ENCODE data around the gene PPIL6. TPM values are rescaled to one million over a fixed set of nuclear protein-coding genes. Genes with fewer than 3 reads are reported as not detected.

PPIL6 gene
- total RNA-seq, 2 experiments from 2014 or later: 0.17 to 0.53 TPM

DNA sequence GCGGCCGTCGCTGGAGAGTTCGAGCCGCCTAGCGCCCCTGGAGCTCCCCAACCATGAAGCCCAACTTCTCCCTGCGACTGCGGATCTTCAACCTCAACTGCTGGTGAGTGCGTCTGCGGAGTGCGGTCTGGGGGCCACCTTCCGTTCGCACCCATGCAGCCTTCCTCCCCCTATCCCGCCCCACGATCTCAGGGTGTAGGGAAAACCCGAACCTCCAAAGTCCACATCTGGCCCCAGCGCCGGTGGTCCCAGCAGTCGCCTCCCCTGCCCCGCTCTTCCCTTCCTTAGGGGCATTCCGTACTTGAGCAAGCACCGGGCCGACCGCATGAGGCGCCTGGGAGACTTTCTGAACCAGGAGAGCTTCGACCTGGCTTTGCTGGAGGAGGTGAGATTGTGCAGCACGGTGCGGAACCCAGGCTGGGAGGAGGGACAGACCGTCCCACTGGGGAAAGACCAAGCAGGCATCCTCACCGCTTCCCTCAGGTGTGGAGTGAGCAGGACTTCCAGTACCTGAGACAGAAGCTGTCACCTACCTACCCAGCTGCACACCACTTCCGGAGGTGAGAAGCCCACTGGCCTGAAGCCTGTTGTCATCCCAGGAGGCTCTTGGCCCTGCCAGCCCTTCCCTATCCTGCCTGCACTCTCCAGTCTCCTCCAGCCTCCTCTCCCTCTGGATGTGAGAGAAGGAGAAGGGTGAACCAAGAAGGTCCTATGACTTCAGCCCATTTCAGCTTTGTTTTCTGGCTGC, 815 bp upstream of the PPIL6 start:
- no peaks in the 10 kb centered on the region for H3K27me3 Mint-ChIP-seq
- POLR2A ChIA-PET: interaction anchor here (0.6 to 5.7 kb wide), 19 partner anchors 9 to 346 kb away, joined by 3 to 84 read pairs (median 5); partner anchors contain the start of genes CD164, CEP57L1, MICAL1 and SESN1
- H3K9me3 Mint-ChIP-seq: no peaks in the 10 kb centered on the region
- H3K36me3 Mint-ChIP-seq: peaks cover 13% of the 10 kb centered on the region
- ATAC-seq (ENCODE audit: low read depth): peak; percentile 12
- peak overlapping the region; percentile 80 for H3K27ac Mint-ChIP-seq
- peaks cover 16% of the 10 kb centered on the region for H3K4me1 Mint-ChIP-seq
- peak overlapping the region; percentile 93 for H3K4me3 Mint-ChIP-seq
- DNase-seq: peak; percentile 58

DNA sequence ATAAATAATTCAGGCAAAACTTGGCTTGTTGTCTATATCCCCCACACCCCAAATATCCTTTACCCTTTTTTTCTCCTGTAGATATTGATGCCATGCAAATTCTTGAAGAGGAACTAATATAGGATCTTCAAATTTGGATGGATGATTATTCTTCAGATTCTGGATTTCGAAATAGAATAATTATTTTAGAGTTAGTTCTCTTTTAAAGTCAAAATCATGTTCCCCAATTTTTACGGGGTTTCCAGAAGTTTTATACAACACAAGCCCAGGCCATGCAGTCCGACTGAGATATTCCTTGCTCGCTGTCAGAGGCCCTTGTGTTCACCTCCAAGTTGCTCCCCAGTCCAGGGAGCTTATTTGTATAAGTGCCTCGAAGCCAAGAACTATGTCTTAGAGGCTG, 4.4 kb downstream of the PPIL6 start:
- POLR2A ChIA-PET: interaction anchor here (0.7 kb wide), 1 partner anchor 53 kb away, joined by 3 read pairs; no protein-coding TSS in a partner anchor
- ATAC-seq (ENCODE audit: low read depth) (no peak), DNase-seq (no peak)
- no peaks in the 10 kb centered on the region for H3K9me3 Mint-ChIP-seq
- H3K36me3 Mint-ChIP-seq: no peaks in the 10 kb centered on the region
- no peak overlapping the region for H3K27ac Mint-ChIP-seq
- no peak overlapping the region for H3K4me3 Mint-ChIP-seq
- peaks cover 1% of the 10 kb centered on the region for H3K4me1 Mint-ChIP-seq
- H3K27me3 Mint-ChIP-seq: no peaks in the 10 kb centered on the region

DNA sequence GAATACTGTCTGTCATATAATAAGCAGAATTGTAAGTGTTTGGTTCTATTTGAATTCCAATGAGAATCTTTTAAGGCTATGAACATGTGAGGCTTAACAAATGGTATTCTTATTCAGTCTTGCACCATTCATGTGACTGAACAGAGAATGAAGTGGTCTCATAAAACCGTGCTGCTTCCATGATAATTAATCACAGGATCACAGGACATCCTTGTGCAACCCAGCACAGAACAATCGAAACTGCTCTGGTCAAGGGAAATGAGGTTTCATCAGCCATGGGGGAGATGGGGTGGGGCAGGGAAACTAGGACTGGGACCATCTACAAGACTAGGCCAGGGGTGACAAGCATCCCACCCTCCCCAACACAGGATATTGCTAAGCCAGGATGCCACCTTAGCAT, 6.0 kb downstream of the PPIL6 start:
- H3K4me3 Mint-ChIP-seq: no peak overlapping the region
- ATAC-seq (ENCODE audit: low read depth): no peak

DNA sequence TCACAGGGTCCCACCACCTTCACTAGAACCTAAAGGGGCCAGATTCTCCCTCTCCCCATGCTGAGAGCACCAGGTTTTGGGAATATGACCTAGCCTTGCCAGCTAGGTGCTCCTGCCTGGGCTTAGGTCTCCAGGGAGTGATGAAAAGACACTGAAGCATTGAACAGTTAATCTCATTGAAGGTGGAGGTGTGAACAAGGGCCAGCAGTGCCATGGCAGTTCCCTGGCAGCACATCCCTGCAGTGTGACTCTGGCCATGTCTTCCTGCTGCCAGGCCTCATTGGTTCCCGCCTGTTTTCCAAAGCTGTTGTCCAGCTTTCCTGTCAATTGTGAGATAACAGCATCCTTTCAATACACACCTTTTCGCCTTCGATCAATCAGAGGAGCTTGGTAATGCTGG, 10.9 kb downstream of the PPIL6 start:
- Mint-ChIP-seq H3K9me3 (no peaks in the 10 kb centered on the region), H3K27ac (no peak overlapping the region), H3K4me1 (peaks cover 3% of the 10 kb centered on the region), H3K27me3 (peaks cover 2% of the 10 kb centered on the region), H3K36me3 (no peaks in the 10 kb centered on the region), H3K4me3 (no peak overlapping the region)
- POLR2A ChIA-PET: no interaction called here
- ATAC-seq (ENCODE audit: low read depth) (no peak), DNase-seq (no peak)

More for the DNA sequence above, 6.0 kb downstream of the PPIL6 start:
- POLR2A ChIA-PET: interaction anchor here (0.7 kb wide), 2 partner anchors 57 to 899 kb away, joined by 3 read pairs; no protein-coding TSS in a partner anchor
- H3K4me1 Mint-ChIP-seq: no peaks in the 10 kb centered on the region
- H3K27ac Mint-ChIP-seq: no peak overlapping the region
- DNase-seq: no peak
- H3K9me3 Mint-ChIP-seq: no peaks in the 10 kb centered on the region
- H3K36me3 Mint-ChIP-seq: no peaks in the 10 kb centered on the region
- no peaks in the 10 kb centered on the region for H3K27me3 Mint-ChIP-seq

DNA sequence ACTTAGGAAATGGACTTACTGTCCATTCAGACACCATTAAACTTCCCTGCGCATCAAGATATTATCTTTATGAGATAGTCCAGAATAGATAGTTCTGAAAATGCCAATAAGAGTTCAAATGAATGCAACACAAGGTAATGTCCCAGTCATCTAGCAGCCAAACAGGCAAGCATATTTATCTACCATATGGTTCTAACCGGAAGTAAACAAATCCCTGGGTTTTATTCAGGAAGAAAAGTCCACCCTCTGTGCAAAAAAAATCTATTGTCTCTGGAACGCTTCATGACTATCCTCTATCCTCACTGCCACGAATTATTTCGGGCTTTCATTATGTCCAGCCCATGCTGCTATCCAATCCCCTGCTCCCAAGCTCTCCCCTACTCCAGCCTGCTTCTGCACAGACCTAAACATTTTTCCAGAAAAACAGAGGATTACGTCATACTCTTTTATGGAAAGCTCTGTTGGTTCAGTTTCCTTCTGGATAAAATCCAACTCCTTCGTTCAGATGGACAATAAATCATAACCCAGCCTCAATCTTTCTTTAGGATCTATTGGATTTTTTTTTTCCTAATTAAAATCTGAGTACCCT, 11.4 kb downstream of the PPIL6 start:
- Mint-ChIP-seq H3K4me1 (peaks cover 3% of the 10 kb centered on the region), H3K36me3 (no peaks in the 10 kb centered on the region), H3K9me3 (no peaks in the 10 kb centered on the region), H3K27ac (no peak overlapping the region), H3K4me3 (no peak overlapping the region), H3K27me3 (peaks cover 2% of the 10 kb centered on the region)
- no peak for DNase-seq
- POLR2A ChIA-PET: interaction anchor here (0.6 kb wide), 1 partner anchor 27 kb away, joined by 3 read pairs; the partner anchor contains the start of gene MICAL1
- no peak for ATAC-seq (ENCODE audit: low read depth)

DNA sequence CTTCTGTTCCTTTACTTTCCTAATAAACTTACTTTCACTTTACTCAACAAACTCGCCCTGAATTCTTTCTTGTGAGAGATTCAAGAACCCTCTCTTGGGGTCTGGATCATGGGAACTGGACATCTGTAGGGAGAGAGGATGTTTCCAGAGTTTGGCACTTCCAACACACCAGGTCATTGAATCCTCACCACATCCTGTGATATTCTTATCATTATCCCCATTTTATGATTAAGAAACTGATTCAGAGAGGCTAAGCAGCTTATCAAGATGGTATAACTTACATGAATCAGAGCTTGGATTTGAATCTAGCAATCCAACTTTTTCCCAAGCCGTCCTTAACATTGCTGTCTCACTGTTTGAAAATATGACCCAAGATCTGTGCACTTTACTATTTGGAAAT, 15.5 kb downstream of the PPIL6 start:
- no peak for ATAC-seq (ENCODE audit: low read depth)
- no peak overlapping the region for H3K27ac Mint-ChIP-seq

DNA sequence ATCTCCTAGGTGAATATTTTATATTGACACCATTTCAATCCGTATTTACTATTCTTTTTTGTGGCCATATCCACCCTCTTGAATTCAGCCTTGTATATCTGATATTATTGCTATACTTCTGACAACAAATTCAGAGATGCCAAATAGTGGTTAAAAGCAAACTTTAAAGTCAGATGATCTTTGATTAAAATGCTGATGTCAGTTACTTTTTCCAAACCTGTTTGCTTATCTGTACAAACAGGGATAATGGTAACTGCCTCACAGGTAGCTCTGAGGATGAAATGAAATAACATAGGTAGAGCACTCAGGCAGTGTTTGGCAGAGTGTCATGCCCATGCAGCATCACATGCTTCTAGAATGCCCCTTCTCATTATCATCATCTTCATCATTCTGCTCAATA, 19.2 kb downstream of the PPIL6 start:
- no peaks in the 10 kb centered on the region for H3K9me3 Mint-ChIP-seq
- DNase-seq: no peak
- H3K4me3 Mint-ChIP-seq: no peak overlapping the region
- no peak for ATAC-seq (ENCODE audit: low read depth)
- H3K27me3 Mint-ChIP-seq: peaks cover 3% of the 10 kb centered on the region
- no peaks in the 10 kb centered on the region for H3K36me3 Mint-ChIP-seq
- POLR2A ChIA-PET: no interaction called here
- peaks cover 3% of the 10 kb centered on the region for H3K4me1 Mint-ChIP-seq
- no peak overlapping the region for H3K27ac Mint-ChIP-seq

More for the DNA sequence above, 15.5 kb downstream of the PPIL6 start:
- H3K36me3 Mint-ChIP-seq: no peaks in the 10 kb centered on the region
- no peaks in the 10 kb centered on the region for H3K9me3 Mint-ChIP-seq
- peaks cover 2% of the 10 kb centered on the region for H3K27me3 Mint-ChIP-seq
- POLR2A ChIA-PET: interaction anchor here (0.7 kb wide), 1 partner anchor 16 kb away, joined by 4 read pairs; the partner anchor contains the start of genes PPIL6 and SMPD2
- no peak for DNase-seq
- H3K4me1 Mint-ChIP-seq: peaks cover 3% of the 10 kb centered on the region
- no peak overlapping the region for H3K4me3 Mint-ChIP-seq

DNA sequence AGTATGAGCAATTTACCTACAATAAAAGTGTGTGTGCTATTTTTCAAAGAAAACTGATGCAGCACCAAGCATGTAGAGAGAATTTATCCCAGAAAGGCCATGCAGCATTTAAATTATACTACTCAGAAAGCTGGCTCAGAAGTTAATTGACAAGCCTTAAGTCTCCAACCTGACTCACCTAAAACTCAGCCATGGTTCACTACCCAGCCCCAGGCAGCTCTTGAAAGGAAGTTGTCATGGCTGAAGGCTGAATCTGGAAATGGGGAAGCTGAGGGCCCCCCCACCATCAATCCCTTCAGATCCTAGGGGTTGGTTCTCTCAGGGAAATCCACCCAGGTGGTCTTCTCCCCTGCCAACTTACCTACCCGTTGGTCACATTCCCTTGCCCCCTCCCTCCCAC, 19.7 kb downstream of the PPIL6 start:
- H3K4me3 Mint-ChIP-seq: no peak overlapping the region
- ATAC-seq (ENCODE audit: low read depth) (no peak), DNase-seq (no peak)
- no peak overlapping the region for H3K27ac Mint-ChIP-seq
- no peaks in the 10 kb centered on the region for H3K36me3 Mint-ChIP-seq
- POLR2A ChIA-PET: no interaction called here
- no peaks in the 10 kb centered on the region for H3K9me3 Mint-ChIP-seq
- H3K27me3 Mint-ChIP-seq: peaks cover 3% of the 10 kb centered on the region
- peaks cover 3% of the 10 kb centered on the region for H3K4me1 Mint-ChIP-seq

DNA sequence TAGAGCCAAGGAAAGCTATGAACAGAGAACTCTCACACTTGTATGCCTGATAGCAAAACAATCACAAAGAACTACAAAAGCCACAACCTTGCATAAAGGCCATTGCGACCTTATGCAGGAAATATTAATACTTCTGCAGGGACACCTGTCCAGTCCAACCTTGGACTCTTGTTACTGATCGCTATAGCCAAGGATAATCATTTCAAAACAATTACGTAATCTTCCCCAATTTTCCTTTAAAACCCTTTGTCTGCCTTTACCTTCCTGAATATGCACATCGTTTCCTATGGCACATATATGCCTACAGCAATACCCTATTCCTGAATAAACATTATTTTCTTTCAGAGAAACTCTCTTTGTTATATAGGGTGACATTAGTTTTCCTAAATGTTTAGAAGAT, 22.8 kb downstream of the PPIL6 start:
- no peak overlapping the region for H3K27ac Mint-ChIP-seq
- no peak overlapping the region for H3K4me3 Mint-ChIP-seq
- no peaks in the 10 kb centered on the region for H3K9me3 Mint-ChIP-seq
- H3K4me1 Mint-ChIP-seq: no peaks in the 10 kb centered on the region
- H3K27me3 Mint-ChIP-seq: peaks cover 16% of the 10 kb centered on the region
- no peaks in the 10 kb centered on the region for H3K36me3 Mint-ChIP-seq
- ATAC-seq (ENCODE audit: low read depth) (no peak), DNase-seq (no peak)
- POLR2A ChIA-PET: no interaction called here

DNA sequence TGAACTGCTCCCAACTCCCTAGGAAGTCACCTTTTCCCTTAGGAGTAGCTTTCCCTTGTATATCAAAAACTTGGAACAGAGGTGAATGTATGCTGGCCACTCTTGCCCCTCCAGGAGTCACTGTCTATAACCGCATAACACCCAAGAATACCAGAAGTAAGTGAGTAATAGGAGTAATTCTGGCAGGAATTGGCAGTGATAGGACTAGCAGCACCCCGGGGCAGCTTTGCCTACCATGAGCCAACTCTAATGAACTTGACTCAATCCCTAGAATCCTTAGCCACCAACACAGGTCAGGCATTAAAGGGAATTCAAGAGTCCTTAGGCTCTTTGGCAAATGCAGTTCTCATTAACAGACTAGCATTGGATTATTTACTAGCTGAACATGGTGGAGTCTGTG, 29.4 kb downstream of the PPIL6 start:
- no peak for DNase-seq
- ATAC-seq (ENCODE audit: low read depth): no peak
- H3K9me3 Mint-ChIP-seq: no peaks in the 10 kb centered on the region
- no peak overlapping the region for H3K27ac Mint-ChIP-seq
- H3K4me3 Mint-ChIP-seq: no peak overlapping the region
- H3K36me3 Mint-ChIP-seq: no peaks in the 10 kb centered on the region
- H3K27me3 Mint-ChIP-seq: peaks cover 25% of the 10 kb centered on the region
- no peaks in the 10 kb centered on the region for H3K4me1 Mint-ChIP-seq
- POLR2A ChIA-PET: no interaction called here

DNA sequence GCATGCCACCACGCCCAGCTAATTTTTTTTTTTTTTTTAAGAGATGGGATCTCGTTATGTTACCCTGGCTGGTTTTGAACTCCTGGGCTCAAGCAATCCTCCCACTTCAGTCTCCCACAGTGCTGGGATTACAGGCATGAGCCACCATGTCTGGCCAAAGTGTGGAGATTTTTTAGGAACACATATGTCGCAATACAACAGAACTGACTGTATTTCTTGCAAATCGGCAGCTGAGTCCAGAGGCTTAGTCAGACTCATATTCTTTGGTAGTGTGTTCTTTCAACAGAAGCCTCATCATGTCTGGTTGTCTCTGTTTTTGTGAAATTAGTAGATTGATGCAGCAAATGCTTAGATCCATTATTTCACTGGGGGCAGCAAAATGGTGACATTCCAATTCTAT, 34.2 kb downstream of the PPIL6 start:
- H3K9me3 Mint-ChIP-seq: no peaks in the 10 kb centered on the region
- ATAC-seq (ENCODE audit: low read depth) (no peak), DNase-seq (no peak)
- no peaks in the 10 kb centered on the region for H3K4me1 Mint-ChIP-seq
- H3K27ac Mint-ChIP-seq: no peak overlapping the region
- POLR2A ChIA-PET: interaction anchor here (0.6 kb wide), 1 partner anchor 9 kb away, joined by 5 read pairs; no protein-coding TSS in a partner anchor
- H3K4me3 Mint-ChIP-seq: no peak overlapping the region
- no peaks in the 10 kb centered on the region for H3K36me3 Mint-ChIP-seq
- peaks cover 7% of the 10 kb centered on the region for H3K27me3 Mint-ChIP-seq

GRCh38 chr6:109397020-109397419, 43.4 kb downstream of the PPIL6 start:
- ATAC-seq (ENCODE audit: low read depth) (no peak), DNase-seq (no peak)
- POLR2A ChIA-PET: interaction anchor here (0.7 kb wide), 1 partner anchor 9 kb away, joined by 5 read pairs; no protein-coding TSS in a partner anchor
- Mint-ChIP-seq H3K4me3 (no peak overlapping the region), H3K27ac (no peak overlapping the region), H3K9me3 (no peaks in the 10 kb centered on the region), H3K4me1 (peaks cover 3% of the 10 kb centered on the region), H3K36me3 (no peaks in the 10 kb centered on the region), H3K27me3 (peaks cover 2% of the 10 kb centered on the region)

DNA sequence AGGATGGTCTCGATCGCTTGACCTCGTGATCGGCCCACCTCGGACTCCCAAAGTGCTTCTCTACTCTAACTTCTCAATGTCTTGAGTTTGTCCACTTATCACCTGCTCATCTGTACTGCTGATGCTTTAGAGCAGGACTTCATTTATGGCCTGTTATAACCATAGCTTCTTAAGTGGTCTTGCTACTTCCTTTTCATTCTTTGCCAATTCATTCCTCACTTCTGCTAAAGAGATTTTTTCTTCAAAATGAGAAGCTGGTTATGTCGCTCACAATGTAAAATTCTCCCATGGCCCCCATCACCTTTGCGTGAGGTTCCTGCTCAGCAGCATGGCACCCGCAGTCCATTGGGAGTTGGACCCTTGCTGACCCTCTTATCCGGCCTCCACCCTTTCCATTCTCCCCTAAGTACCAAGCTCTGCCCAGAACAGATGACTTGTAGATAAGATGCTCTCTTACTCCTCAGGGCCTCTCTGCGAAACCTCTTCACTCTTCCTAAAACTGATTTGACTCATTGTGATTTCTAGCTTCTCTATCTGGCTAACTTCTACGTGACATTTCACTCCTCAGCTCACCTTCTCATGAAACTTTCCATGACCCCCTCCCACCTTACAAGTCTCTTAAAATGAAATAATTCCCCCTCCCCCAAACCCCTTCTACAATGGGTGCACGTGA, 44.2 kb downstream of the PPIL6 start:
- H3K27ac Mint-ChIP-seq: no peak overlapping the region

More for the DNA sequence above, 44.2 kb downstream of the PPIL6 start:
- DNase-seq (no peak), ATAC-seq (ENCODE audit: low read depth) (no peak)
- Mint-ChIP-seq H3K4me3 (no peak overlapping the region), H3K9me3 (no peaks in the 10 kb centered on the region), H3K27me3 (peaks cover 2% of the 10 kb centered on the region), H3K4me1 (peaks cover 3% of the 10 kb centered on the region), H3K36me3 (no peaks in the 10 kb centered on the region)
- POLR2A ChIA-PET: interaction anchor here (0.6 to 0.9 kb wide), 2 partner anchors 13 to 20 kb away, joined by 3 read pairs; no protein-coding TSS in a partner anchor

Data from activated naive CD8-positive, alpha-beta T cell treated with anti-CD3 and anti-CD28 coated beads, Interleukin-2, amount 10 ng/mL, durations not matched to agents 7 days and 5 days (primary cell).